ENCODE data around the gene ATF2. TPM values are rescaled to one million over a fixed set of nuclear protein-coding genes. Genes with fewer than 3 reads are reported as not detected.

Gene ATF2
- total RNA-seq, 2 donors from 2014 or later: 35.9 to 56.4 TPM

DNA sequence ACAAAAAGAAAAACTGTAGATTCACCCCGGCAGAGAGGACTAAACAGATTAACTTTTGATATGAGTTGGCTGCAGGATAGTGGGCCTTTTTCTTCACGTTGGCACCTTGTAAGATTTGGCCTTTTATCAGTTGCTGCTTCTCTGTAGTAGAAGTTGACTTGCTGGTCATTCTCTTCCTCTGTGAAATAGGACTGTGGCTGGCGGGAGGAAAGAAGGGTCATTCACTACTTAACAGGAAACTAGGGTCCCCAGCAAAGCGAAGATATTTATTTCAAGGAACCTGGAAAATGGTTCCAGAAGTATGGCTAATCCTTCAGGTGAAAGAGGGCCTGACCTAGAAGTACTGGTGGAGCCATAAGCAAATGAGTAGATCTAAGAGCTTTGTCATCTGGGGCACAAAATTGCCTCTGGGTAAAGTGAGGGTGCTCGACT, 13.9 kb upstream of the ATF2 start:
- H3K36me3 ChIP-seq: no peaks in the 10 kb centered on the region
- no peaks in the 10 kb centered on the region for H3K27me3 ChIP-seq (replicated peaks; ENCODE audit: insufficient read depth)
- WGBS: 44% methylated on average over 5 of the region's 5 CpGs
- peak overlapping the region; percentile 69 to 85 for H3K4me3 ChIP-seq
- H3K4me1 ChIP-seq (replicated peaks): no peaks in the 10 kb centered on the region
- no peak for DNase-seq (ENCODE audit: low spot score)
- H3K9me3 ChIP-seq: no peaks in the 10 kb centered on the region
- TF ChIP-seq, protein P1, sequence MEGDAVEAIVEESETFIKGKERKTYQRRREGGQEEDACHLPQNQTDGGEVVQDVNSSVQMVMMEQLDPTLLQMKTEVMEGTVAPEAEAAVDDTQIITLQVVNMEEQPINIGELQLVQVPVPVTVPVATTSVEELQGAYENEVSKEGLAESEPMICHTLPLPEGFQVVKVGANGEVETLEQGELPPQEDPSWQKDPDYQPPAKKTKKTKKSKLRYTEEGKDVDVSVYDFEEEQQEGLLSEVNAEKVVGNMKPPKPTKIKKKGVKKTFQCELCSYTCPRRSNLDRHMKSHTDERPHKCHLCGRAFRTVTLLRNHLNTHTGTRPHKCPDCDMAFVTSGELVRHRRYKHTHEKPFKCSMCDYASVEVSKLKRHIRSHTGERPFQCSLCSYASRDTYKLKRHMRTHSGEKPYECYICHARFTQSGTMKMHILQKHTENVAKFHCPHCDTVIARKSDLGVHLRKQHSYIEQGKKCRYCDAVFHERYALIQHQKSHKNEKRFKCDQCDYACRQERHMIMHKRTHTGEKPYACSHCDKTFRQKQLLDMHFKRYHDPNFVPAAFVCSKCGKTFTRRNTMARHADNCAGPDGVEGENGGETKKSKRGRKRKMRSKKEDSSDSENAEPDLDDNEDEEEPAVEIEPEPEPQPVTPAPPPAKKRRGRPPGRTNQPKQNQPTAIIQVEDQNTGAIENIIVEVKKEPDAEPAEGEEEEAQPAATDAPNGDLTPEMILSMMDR (IDR thresholded peaks at IDR 0.05): no peak
- TF ChIP-seq POLR2A (IDR thresholded peaks at IDR 0.05) (no peak), POLR2AphosphoS5 (IDR thresholded peaks at IDR 0.05) (no peak)
- intact Hi-C loops (cut with DNase I): no loop called here
- peak overlapping the region; percentile 81 to 86 for H3K27ac ChIP-seq

DNA sequence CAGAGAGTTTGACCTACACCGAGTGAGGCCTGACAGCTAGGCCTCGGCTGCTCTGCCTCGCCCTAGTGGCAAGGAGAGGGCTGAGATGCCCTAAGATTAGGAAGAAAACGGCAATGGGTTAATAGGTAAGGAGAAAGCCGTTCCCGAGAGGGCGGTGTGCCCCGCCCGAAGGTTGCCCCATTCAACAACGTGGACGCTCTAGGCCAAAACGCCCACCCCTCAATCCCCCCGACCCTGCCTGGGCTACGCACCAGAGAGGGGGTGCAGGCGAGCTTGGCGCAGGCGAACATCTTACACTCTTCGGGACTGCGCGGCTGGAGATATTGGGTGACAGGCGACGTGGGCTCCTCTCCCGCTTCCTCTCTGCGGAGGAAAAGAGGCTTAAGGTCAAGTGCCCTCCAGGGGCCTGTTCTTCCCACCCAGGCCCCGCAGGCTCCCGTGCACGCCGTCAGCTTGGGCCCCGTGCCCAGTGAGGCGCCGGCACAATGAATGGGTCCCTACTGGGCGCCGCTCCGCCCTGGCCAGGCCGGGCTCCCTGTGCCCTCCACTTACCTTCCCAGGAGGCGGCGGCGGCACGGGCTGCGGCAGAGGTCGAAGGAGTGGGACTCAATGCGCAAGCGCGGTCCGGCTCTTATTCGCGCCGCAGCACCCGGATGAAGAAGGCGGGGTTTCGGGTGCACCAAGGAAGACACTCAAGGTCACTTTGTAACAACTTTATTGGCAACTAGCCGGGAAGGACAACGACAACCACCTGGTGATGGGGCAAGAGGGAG, 13.3 kb upstream of the ATF2 start, which contains the start of gene ATP5MC3:
Gene ATP5MC3 (minus strand): TSS at position 607 of the 773 bp plus-strand sequence. CDS start 317 bp downstream, at position 290.
- Histone ChIP-seq H3K27me3 (replicated peaks; ENCODE audit: insufficient read depth) (no peaks in the 10 kb centered on the region), H3K36me3 (no peaks in the 10 kb centered on the region), H3K9me3 (no peaks in the 10 kb centered on the region), H3K4me1 (replicated peaks) (no peaks in the 10 kb centered on the region), H3K27ac (peak within 1 kb of the TSS; percentile 81 to 86), H3K4me3 (peak within 1 kb of the TSS; percentile 69 to 85)
- under 1% methylated on average over 53 of the region's 53 CpGs for WGBS
- peak; percentile 90 for DNase-seq (ENCODE audit: low spot score)
- intact Hi-C loops (cut with DNase I): no loop called here
- TF ChIP-seq, protein P1 (IDR thresholded peaks at IDR 0.05): peak in 1 of 4 experiments; percentile 30
- TF ChIP-seq POLR2A (IDR thresholded peaks at IDR 0.05) (peak; percentile 77), POLR2AphosphoS5 (IDR thresholded peaks at IDR 0.05) (peak; percentile 96)

DNA sequence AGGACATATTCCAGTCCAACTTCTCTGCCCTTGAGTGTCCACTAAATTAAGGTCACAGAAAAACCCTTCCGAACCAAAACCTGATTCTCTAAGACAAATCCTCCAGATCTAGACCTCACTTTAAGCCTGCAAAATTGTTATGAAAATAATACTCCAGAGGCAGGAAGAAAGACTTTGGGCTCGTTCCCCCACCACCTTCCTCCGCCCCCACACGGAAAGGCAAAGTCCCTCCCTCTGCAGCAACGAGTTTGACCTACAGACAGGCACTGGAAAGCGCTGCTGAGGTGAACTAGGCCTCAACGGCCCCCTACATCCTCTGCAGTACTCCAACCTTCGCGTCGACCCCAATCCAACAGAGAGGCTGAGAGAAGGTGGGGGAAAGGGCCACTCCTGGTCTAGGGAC, 12.7 kb upstream of the ATF2 start:
- no peak for DNase-seq (ENCODE audit: low spot score)

DNA sequence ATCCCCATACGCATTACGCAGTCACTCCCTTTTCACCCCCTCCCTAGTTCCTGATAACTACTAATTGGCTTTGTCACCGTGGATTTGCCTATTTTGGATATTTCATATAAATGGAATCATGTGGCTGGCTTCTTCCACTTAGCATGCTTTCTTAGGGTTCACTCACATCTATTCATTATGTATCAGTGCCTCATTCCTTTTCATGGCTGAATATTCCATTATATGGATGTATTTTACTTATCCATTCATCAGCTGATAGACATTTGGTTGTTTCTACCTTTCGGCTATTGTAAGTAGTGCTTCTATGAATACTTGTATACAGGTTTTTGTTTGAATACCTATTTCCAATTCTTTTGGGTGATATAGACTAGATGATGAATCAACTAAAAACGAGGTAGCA, 8.6 kb upstream of the ATF2 start:
- no peaks in the 10 kb centered on the region for H3K36me3 ChIP-seq
- no peaks in the 10 kb centered on the region for H3K9me3 ChIP-seq
- TF ChIP-seq, protein P1 (IDR thresholded peaks at IDR 0.05): no peak
- no peak for TF ChIP-seq POLR2A (IDR thresholded peaks at IDR 0.05)
- no peak for TF ChIP-seq POLR2AphosphoS5 (IDR thresholded peaks at IDR 0.05)
- H3K27me3 ChIP-seq (replicated peaks; ENCODE audit: insufficient read depth): no peaks in the 10 kb centered on the region
- intact Hi-C loops (cut with DNase I): no loop called here
- no peaks in the 10 kb centered on the region for H3K4me1 ChIP-seq (replicated peaks)
- H3K27ac ChIP-seq: no peak overlapping the region
- H3K4me3 ChIP-seq: no peak overlapping the region
- DNase-seq (ENCODE audit: low spot score): no peak
- 73% methylated on average over 5 of the region's 5 CpGs for WGBS

More for the DNA sequence above, 12.7 kb upstream of the ATF2 start:
- Histone ChIP-seq H3K36me3 (no peaks in the 10 kb centered on the region), H3K9me3 (no peaks in the 10 kb centered on the region), H3K4me3 (peak overlapping the region; percentile 69 to 85), H3K27ac (peak overlapping the region; percentile 81 to 86), H3K27me3 (replicated peaks; ENCODE audit: insufficient read depth) (no peaks in the 10 kb centered on the region), H3K4me1 (replicated peaks) (no peaks in the 10 kb centered on the region)
- TF ChIP-seq POLR2AphosphoS5 (IDR thresholded peaks at IDR 0.05) (no peak), POLR2A (IDR thresholded peaks at IDR 0.05) (no peak)
- TF ChIP-seq, protein P1 (IDR thresholded peaks at IDR 0.05): no peak
- 5% methylated on average over 10 of the region's 10 CpGs for WGBS
- intact Hi-C loops (cut with DNase I): no loop called here

DNA sequence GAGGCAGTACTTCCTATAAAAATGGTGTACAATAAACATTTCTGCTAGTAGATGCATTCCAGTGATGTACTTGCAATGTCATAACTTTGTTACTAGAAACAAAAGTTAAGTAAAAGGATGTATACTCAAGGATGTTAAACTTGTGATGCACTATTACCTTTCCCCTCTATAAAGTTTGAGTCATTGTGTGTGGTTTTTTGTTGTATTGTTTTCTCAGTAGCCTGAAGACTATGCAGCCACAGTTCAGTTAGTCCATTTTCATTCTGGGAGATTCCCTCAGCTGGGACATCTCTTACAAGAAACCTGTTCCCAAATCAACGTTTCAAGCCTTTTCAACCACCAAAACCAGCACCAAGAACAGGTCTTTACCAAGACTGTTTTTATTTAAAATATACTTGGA, 7.9 kb upstream of the ATF2 start:
- H3K4me1 ChIP-seq (replicated peaks): no peaks in the 10 kb centered on the region
- no peak overlapping the region for H3K27ac ChIP-seq
- WGBS: 24% methylated on average over 1 of the region's 1 CpG
- intact Hi-C loops (cut with DNase I): no loop called here
- TF ChIP-seq, protein P1 (IDR thresholded peaks at IDR 0.05): no peak
- TF ChIP-seq POLR2A (IDR thresholded peaks at IDR 0.05): no peak
- TF ChIP-seq POLR2AphosphoS5 (IDR thresholded peaks at IDR 0.05): no peak
- no peak for DNase-seq (ENCODE audit: low spot score)
- H3K4me3 ChIP-seq: no peak overlapping the region
- H3K9me3 ChIP-seq: no peaks in the 10 kb centered on the region
- H3K27me3 ChIP-seq (replicated peaks; ENCODE audit: insufficient read depth): no peaks in the 10 kb centered on the region
- H3K36me3 ChIP-seq: no peaks in the 10 kb centered on the region
